PC-9 (cell line): ENCODE results near the gene TMEFF2.

Experiments
- EZH2 ChIP-seq: fragments of 200-600 bp; sonication (generic); IDR thresholded peaks from 2 replicates; pipeline ENCODE4 v1.8.0; 2017; ENCODE audit warnings: antibody characterized with exemption, low read depth
- TF ChIP-seq, protein P1 (sequence below): fragments of 200-600 bp; sonication (generic); conservative IDR thresholded peaks from 2 replicates; pipeline ENCODE4 v1.6.1; 2017; ENCODE audit warnings: mixed run types, antibody characterized with exemption, mild to moderate bottlenecking, moderate library complexity

DNA sequence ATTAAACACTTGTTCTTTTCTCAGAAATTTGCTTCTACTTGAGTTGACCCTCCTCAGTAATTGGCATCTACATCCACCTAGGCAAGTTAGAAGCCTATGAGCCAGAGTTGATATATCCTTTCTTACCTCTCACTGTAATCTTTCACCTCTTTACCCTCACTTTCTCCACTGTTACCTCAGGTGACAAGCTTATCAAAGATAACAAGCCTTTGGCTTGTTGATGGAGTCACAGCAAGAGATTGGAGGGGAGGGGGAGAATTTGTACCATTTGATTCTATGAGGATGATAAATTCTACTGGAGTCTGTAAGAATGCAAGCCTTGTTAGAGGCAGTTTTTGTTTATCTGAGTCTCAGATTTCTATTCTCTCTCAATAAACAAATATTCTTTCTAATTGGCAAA, 176.9 kb downstream of the TMEFF2 start:
- TF ChIP-seq, protein P1, sequence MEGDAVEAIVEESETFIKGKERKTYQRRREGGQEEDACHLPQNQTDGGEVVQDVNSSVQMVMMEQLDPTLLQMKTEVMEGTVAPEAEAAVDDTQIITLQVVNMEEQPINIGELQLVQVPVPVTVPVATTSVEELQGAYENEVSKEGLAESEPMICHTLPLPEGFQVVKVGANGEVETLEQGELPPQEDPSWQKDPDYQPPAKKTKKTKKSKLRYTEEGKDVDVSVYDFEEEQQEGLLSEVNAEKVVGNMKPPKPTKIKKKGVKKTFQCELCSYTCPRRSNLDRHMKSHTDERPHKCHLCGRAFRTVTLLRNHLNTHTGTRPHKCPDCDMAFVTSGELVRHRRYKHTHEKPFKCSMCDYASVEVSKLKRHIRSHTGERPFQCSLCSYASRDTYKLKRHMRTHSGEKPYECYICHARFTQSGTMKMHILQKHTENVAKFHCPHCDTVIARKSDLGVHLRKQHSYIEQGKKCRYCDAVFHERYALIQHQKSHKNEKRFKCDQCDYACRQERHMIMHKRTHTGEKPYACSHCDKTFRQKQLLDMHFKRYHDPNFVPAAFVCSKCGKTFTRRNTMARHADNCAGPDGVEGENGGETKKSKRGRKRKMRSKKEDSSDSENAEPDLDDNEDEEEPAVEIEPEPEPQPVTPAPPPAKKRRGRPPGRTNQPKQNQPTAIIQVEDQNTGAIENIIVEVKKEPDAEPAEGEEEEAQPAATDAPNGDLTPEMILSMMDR, result no peak
- no peak for TF ChIP-seq EZH2
